Endometrial microvascular endothelial cells (primary cell): ENCODE data around the gene TNKS2. TPM values are rescaled to one million over a fixed set of nuclear protein-coding genes. Genes with fewer than 3 reads are reported as not detected.
"Not testable (repeated sequence)": the region's sequence is repeated elsewhere in the genome, so short reads cannot be mapped to it uniquely, and the experiment has no call there.

Experiments used
- in situ Hi-C: cut with HindIII; loops from 2 replicates; pipeline ENCODE4 v1.10.0; 2017; ENCODE audit warnings: low sequenced_read_pairs, low pct_unique_long_range_greater_than_20kb; ENCODE audit errors: inconsistent ontology term
- total RNA-seq: library from RNA; depleted of rRNA; stranded (reverse); fragments of >200 nt; gene quantifications from one replicate; pipeline ENCODE4 v1.2.3, GENCODE V29; 2015; ENCODE audit errors: inconsistent ontology term

TNKS2 gene
- total RNA-seq, 1 donor from 2014 or later = 28.4 TPM

GRCh38 chr10:91843083-91843482, 44.9 kb downstream of the TNKS2 start:
- in situ Hi-C loops = no loop called here

GRCh38 chr10:91856637-91857036, 58.4 kb downstream of the TNKS2 start:
- in situ Hi-C loops = no loop called here

DNA sequence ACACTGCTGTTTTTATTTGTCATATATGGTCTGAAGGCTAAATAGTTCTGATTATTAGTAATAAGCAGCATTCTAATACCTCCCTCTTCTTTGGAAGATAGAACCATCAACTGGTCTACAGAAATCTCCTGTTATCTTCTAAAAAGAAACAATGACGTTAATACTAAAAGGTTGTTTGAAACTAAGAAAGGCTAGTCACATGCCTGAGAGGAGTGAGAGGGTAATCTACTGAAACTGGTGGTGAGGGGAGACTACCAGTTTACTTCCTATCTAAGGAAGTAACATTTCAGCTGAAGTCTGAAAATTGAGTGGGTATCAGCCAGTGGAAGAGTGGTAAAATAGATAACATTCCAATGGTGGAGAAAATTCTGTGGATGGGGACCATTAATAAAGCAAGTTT, 62.7 kb downstream of the TNKS2 start:
- in situ Hi-C loops = no loop called here

- in situ Hi-C loops = no loop called here
Measured at GRCh38 chr10:91864099-91864498, 65.9 kb downstream of the TNKS2 start.

- in situ Hi-C loops = no loop called here
Measured at GRCh38 chr10:91864744-91865143, 66.5 kb downstream of the TNKS2 start.

DNA sequence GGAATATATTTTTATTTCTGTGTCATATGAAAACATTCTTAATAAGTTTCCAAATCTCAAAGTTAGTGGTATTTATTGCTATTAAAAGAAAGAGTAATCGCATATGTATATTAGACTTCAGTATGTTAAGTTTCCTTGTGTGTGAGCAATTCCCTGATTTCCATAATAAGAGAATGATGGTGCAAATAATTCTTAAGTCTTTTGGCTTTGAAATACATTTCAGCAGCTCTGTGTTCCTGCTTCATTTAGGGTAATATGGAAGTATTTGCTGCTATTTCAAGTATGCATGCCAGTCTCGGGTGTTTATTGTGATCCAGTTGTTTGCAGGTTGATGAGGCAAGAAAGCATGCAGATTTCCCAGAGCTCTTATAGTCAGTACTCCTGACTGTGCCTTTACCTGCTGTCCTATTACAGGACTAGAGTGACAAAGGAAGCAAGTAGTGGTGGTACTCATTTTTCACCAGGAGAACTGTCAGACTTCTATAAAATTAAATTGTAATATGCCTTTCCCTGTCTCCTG, 67.4 kb downstream of the TNKS2 start:
- in situ Hi-C loops = no loop called here

DNA sequence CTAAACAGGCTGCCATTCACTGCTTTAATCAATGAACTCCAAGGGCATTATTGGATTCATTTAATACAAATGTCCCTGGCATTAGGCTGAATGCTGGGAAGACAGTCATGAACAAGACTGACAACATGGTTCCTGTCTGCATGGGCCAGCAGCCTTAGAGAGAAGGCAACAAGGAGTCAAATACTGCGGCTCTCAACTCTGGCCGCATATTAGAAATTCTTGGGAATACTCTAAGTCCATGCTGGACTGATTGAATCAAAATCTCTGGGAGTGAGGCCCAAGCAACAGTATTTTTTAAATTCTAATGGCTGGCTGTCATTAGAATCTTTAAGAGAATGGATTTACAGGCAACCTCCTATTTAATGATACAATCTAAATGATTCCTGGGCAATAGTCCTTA, 76.9 kb downstream of the TNKS2 start:
- in situ Hi-C loops = no loop called here

DNA sequence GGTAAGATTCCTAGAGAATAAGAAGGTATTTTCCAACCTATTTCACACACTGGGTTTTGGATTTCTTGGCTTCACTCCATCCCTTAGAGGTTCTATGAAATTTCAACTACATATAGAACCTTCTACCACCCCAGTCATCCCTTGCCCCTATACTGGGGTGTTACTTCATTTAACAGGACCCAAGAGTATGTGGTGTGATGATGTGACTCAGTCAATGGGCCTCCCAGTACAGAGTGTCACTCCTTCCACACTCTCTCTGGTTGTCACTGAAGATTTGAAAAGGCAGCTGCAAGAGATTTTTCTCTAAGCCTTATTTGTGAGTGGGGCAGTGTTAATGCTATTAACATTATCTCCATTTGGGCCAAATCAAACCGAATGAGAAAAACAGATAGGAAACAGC, 77.6 kb downstream of the TNKS2 start:
- in situ Hi-C loops = no loop called here

GRCh38 chr10:91879515-91880170, 81.4 kb downstream of the TNKS2 start:
- in situ Hi-C loops = no loop called here

- in situ Hi-C loops = no loop called here
Measured at GRCh38 chr10:91880310-91880709, 82.1 kb downstream of the TNKS2 start.

- in situ Hi-C loops = no loop called here
Measured at GRCh38 chr10:91883549-91884444, 85.6 kb downstream of the TNKS2 start.

DNA sequence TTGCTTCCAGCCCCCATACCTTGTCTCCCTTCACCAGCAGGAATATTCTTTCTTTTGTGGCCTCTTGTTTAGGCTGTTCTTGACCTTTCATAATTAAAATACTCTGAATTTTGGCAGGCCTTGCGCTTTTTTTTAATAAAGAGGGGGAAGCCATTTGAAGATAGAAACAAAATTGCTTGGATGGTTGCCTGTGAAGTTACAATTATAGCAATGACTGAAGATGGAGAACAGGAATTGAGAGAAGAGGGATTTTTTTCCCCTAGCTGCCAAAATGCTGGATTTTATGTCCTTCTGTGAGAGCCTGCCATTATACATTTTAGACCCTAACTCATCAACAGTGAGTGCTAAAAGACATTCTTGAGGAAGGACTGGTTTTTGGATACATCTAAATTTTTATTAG, 86.3 kb downstream of the TNKS2 start:
- in situ Hi-C loops = no loop called here

- in situ Hi-C loops = no loop called here
Measured at GRCh38 chr10:91885362-91886079, 87.3 kb downstream of the TNKS2 start.

DNA sequence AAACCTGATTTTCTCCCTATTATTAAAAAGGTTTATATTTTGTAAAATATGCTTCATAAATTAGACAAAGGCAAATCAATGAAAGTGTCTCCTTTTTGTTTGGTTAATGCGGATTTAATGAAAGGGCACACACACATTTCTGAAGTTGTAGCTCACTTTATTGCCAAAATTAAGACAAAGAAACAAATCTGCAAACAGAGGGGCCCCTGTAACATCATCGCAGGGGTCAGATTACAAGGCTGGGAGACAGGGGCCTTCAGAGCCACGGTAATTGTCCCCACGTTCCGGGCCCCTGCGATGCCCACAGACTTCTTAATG, 88.7 kb downstream of the TNKS2 start:
- in situ Hi-C loops = no loop called here

GRCh38 chr10:91887272-91888076, 89.2 kb downstream of the TNKS2 start:
- in situ Hi-C loops = no loop called here

- in situ Hi-C loops = no loop called here
Measured at GRCh38 chr10:91891125-91892001, 93.1 kb downstream of the TNKS2 start.

DNA sequence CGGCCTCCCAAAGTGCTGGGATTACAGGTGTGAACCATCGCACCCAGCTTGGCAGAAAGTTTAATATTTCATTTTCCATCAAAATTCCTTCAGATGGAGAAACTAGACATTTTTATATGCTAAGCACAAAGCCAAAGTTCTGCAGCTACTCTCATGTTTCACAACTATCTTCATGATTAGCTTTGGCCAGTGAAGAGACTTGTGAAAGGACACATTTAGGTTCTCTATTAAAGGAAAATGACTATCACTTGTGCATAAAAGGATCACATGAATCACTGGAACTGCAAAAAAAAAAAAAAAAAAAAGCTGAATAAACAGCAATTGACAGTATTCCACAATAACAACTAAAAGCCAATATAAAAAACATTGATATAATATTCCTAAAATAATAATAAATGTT, 94.8 kb downstream of the TNKS2 start:
- in situ Hi-C loops = no loop called here

- in situ Hi-C loops = not testable (repeated sequence)
Measured at GRCh38 chr10:91894261-91894685, 96.0 kb downstream of the TNKS2 start.
